Measurements from ENCODE around the gene SLC6A6.

DNA sequence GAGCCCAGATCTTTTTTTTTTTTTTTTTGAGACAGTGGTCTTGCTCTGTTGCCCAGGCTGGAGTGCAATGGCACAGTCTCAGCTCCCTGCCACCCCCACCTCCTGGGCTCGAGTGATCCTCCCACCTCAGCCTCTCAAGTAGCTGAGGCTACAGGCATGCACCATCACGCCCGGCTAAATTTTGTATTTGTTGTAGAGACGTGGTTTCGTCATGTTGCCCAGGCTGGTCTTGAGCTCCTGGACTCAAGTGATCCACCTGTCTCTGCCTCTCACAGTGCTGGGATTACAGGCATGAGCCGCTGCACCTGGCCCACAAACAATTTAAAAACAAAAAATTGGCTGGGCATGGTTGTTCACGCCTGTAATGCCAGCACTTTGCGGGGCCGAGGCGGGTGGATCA lies 22.6 kb upstream of the SLC6A6 start:
- TF ChIP-seq YY1 (IDR thresholded peaks at IDR 0.05; ENCODE audit: insufficient read depth, insufficient read length) (no peak), ZNF274 (IDR thresholded peaks at IDR 0.05; ENCODE audit: low read depth, low read length) (no peak), SUZ12 (IDR thresholded peaks at IDR 0.05; ENCODE audit: extremely low read depth, insufficient read depth, insufficient read length) (no peak)
